ENCODE measurements around the gene TOP3B.
A peak's percentile ranks its signal among the peaks of the same experiment; 100 is the strongest.
"Not testable (repeated sequence)": the region's sequence is repeated elsewhere in the genome, so short reads cannot be mapped to it uniquely, and the experiment has no call there.

TOP3B gene

GRCh38 chr22:21943571-21944448 lies 38.8 kb downstream of the TOP3B start:
- peak; percentile 37 for DNase-seq (ENCODE audit: low read depth)

GRCh38 chr22:21942407-21943343 lies 39.9 kb downstream of the TOP3B start:
- peak; percentile 93 for DNase-seq (ENCODE audit: low read depth)

- DNase-seq (ENCODE audit: low read depth) = peak; percentile 21
These were observed 40.7 kb downstream of the TOP3B start for GRCh38 chr22:21941921-21942320.

- DNase-seq (ENCODE audit: low read depth) = no peak
These were observed 42.1 kb downstream of the TOP3B start for GRCh38 chr22:21940521-21940920.

- DNase-seq (ENCODE audit: low read depth) = not testable (repeated sequence)
These were observed 42.7 kb downstream of the TOP3B start for GRCh38 chr22:21939935-21940334.

GRCh38 chr22:21939461-21939913 lies 43.1 kb downstream of the TOP3B start:
- DNase-seq (ENCODE audit: low read depth) = no peak

GRCh38 chr22:21938906-21939305 lies 43.7 kb downstream of the TOP3B start:
- DNase-seq (ENCODE audit: low read depth) = no peak

- DNase-seq (ENCODE audit: low read depth) = peak; percentile 88
These were observed 44.3 kb downstream of the TOP3B start for GRCh38 chr22:21938071-21938822.

GRCh38 chr22:21937821-21938070 lies 44.8 kb downstream of the TOP3B start:
- peak; percentile 96 for DNase-seq (ENCODE audit: low read depth)

GRCh38 chr22:21937041-21937820 lies 45.4 kb downstream of the TOP3B start:
- DNase-seq (ENCODE audit: low read depth) = peak; percentile 23

GRCh38 chr22:21936151-21936775 lies 46.3 kb downstream of the TOP3B start:
- peak; percentile 24 for DNase-seq (ENCODE audit: low read depth)

GRCh38 chr22:21933910-21934309 lies 48.7 kb downstream of the TOP3B start:
- no peak for DNase-seq (ENCODE audit: low read depth)

GRCh38 chr22:21933413-21933812 lies 49.2 kb downstream of the TOP3B start:
- DNase-seq (ENCODE audit: low read depth) = no peak

GRCh38 chr22:21932347-21932746 lies 50.2 kb downstream of the TOP3B start:
- no peak for DNase-seq (ENCODE audit: low read depth)

- no peak for DNase-seq (ENCODE audit: low read depth)
These were observed 51.5 kb downstream of the TOP3B start for GRCh38 chr22:21931056-21931455.

GRCh38 chr22:21929253-21929652 lies 53.3 kb downstream of the TOP3B start:
- DNase-seq (ENCODE audit: low read depth) = no peak

- no peak for DNase-seq (ENCODE audit: low read depth)
These were observed 54.5 kb downstream of the TOP3B start for GRCh38 chr22:21928048-21928447.

- DNase-seq (ENCODE audit: low read depth) = no peak
These were observed 55.3 kb downstream of the TOP3B start for GRCh38 chr22:21927174-21927823.

GRCh38 chr22:21926728-21927127 lies 55.9 kb downstream of the TOP3B start:
- no peak for DNase-seq (ENCODE audit: low read depth)

- no peak for DNase-seq (ENCODE audit: low read depth)
These were observed 59.4 kb downstream of the TOP3B start for GRCh38 chr22:21923163-21923561.
